Esophagus squamous epithelium (tissue), 5 donors: Measurements from ENCODE around the gene TAF4. TPM values are rescaled to one million over a fixed set of nuclear protein-coding genes. Genes with fewer than 3 reads are reported as not detected.

Experiments used
- DNase-seq: peaks from one replicate; lab custom pipeline; 2025; lab: John Stamatoyannopoulos, UW
- H3K27ac ChIP-seq, 4 donors: fragments of 200-600 bp; sonication (generic); one replicate each; pipeline ENCODE4 v1.5.1; 2016 to 2019; ENCODE audit warnings: mild to moderate bottlenecking in 1 of 4
- H3K27me3 ChIP-seq, 4 donors: fragments of 200-600 bp; sonication (generic); 1 replicate in 3 of 4; 2 replicates in 1 of 4; pipeline versions ENCODE4 v1.5.1 to v1.6.0; 2017 to 2021; ENCODE audit warnings: antibody characterized with exemption in 1 of 4
- H3K36me3 ChIP-seq, 3 donors: fragments of 200-600 bp; sonication (generic); one replicate each; pipeline ENCODE4 v1.5.1; 2016 to 2019
- H3K4me1 ChIP-seq, 3 donors: fragments of 200-600 bp; sonication (generic); one replicate each; pipeline ENCODE4 v1.5.1; 2017 to 2019
- H3K4me3 ChIP-seq, 4 donors: fragments of 200-600 bp; sonication (generic); 1 replicate in 3 of 4; 2 replicates in 1 of 4; pipeline ENCODE4 v1.5.1; 2016 to 2019; ENCODE audit warnings: mild to moderate bottlenecking in 2 of 4, moderate library complexity in 1 of 4
- H3K9me3 ChIP-seq, 3 donors: fragments of 200-600 bp; sonication (generic); one replicate each; pipeline ENCODE4 v1.5.1; 2016 to 2019
- POLR2A ChIP-seq, 4 donors: fragments of 450-650 bp; IDR thresholded peaks; one replicate each; pipeline ENCODE4 v1.6.1; 2017; ENCODE audit warnings: antibody characterized with exemption in 4 of 4, mild to moderate bottlenecking in 4 of 4, moderate library complexity in 3 of 4
- WGBS, 2 donors: methylation state at CpG; one replicate each; pipeline ENCODE4 v1.1.5; 2018; 5-methylcytosine and 5-hydroxymethylcytosine counted together
- intact Hi-C: fragments of 100-400 bp; cut with DNase I; formaldehyde crosslinking; loops from one replicate; pipeline ENCODE4 v1.15.0; 2022
- total RNA-seq, 4 donors: library from RNA; depleted of rRNA; stranded (reverse); fragments of >200 nt; gene quantifications; one replicate each; pipeline ENCODE4 v1.1.0, GENCODE V29; 2016
- TF ChIP-seq, protein P1 (sequence below), 6 experiments: fragments of 450-650 bp in 4 of 6; fragments of 200-600 bp in 2 of 6; sonication (generic) in 2 of 6; IDR thresholded peaks; one replicate each; pipeline ENCODE4 v1.5.1; 2016 to 2019; ENCODE audit warnings: antibody characterized with exemption in 6 of 6, mild to moderate bottlenecking in 4 of 6, moderate library complexity in 4 of 6
- donor health status: DM: yes; HTN: yes; CAD: no.

The TAF4 gene
- total RNA-seq, 4 donors from 2014 or later: 4.9 to 16.5 (median 14.4) TPM

DNA sequence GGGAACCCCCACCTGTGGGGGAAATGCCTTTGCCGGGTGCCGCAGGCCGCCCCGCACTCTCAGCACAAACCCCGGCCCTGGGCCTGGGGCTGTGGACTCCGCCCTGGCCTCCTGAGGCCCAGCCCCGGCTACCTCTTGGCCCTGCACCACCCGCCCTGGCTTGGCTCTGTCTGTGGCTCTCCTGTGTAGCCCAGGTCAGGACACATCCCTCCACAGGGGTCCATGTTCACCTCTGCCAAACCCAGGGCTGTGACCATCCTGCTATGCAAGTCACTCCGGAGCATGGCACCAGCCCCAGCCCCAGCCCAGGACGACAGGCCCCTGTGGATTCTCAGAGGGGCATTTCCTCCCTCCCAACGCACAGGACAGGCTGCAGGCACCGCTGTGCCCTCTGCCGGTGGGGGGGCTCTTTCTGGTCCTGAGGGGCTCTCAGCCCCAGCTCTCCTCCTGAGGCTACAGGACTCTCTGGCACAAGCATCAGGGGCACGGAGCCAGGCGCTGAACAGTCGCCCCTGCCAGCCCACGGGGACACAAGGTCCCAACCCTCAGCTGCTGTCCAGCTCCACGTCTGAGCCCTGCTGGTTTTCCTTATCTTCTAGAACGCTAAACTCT lies 45.7 kb downstream of the TAF4 start:
- Histone ChIP-seq H3K4me1 (peaks cover 0 to 48% (median 0%) of the 10 kb centered on the region in 3 donors), H3K27ac (no peak overlapping the region), H3K27me3 (no peaks in the 10 kb centered on the region), H3K4me3 (no peak overlapping the region), H3K9me3 (no peaks in the 10 kb centered on the region), H3K36me3 (no peaks in the 10 kb centered on the region)
- WGBS, 2 donors: 71 to 77% methylated on average over 6 to 10 of the region's 19 CpGs
- intact Hi-C loops: no loop called here
- no peak for DNase-seq
- TF ChIP-seq, protein P1, sequence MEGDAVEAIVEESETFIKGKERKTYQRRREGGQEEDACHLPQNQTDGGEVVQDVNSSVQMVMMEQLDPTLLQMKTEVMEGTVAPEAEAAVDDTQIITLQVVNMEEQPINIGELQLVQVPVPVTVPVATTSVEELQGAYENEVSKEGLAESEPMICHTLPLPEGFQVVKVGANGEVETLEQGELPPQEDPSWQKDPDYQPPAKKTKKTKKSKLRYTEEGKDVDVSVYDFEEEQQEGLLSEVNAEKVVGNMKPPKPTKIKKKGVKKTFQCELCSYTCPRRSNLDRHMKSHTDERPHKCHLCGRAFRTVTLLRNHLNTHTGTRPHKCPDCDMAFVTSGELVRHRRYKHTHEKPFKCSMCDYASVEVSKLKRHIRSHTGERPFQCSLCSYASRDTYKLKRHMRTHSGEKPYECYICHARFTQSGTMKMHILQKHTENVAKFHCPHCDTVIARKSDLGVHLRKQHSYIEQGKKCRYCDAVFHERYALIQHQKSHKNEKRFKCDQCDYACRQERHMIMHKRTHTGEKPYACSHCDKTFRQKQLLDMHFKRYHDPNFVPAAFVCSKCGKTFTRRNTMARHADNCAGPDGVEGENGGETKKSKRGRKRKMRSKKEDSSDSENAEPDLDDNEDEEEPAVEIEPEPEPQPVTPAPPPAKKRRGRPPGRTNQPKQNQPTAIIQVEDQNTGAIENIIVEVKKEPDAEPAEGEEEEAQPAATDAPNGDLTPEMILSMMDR (IDR thresholded peaks at IDR 0.05): no peak
- no peak for TF ChIP-seq POLR2A (IDR thresholded peaks at IDR 0.05)

DNA sequence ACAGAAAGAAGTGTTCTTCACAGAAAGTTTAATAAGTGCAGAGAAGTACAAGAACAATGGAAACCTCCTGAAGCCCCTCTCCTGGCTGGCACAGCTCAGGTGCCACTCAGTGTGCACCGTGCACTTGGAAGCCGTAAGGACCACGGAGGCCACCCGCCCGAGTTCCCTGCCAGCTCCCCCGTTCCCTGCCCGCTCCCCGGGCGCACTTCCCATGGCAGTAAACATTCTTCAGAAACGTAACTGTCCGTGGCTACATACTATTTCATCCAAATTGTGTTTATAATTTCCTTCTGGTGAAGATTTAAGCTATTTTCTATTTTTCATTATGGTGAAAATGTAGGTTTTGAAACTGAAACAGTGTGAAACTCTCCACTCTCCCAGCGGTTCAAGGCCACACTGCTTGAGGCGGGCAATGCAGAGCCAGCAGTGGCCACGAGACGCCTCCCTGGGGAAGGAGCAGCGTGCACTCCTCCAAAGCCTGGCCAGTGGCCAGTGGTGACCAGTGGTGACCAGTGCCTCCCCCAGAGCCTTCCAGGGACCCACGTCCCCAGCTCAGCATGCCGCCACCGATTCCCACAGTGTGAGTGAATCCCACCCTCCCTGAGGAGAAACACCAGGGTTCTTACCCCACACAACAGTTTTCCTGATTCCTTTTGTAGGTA lies 46.4 kb downstream of the TAF4 start:
- intact Hi-C loops: no loop called here
- Histone ChIP-seq H3K4me3 (no peak overlapping the region), H3K27ac (no peak overlapping the region), H3K9me3 (no peaks in the 10 kb centered on the region), H3K27me3 (no peaks in the 10 kb centered on the region), H3K4me1 (peaks cover 0 to 49% (median 0%) of the 10 kb centered on the region in 3 donors), H3K36me3 (peaks cover 0 to 3% (median 0%) of the 10 kb centered on the region in 3 donors)
- DNase-seq: no peak
- no peak for TF ChIP-seq POLR2A (IDR thresholded peaks at IDR 0.05)
- WGBS, 2 donors: 84 to 88% methylated on average over 12 to 15 of the region's 19 CpGs

DNA sequence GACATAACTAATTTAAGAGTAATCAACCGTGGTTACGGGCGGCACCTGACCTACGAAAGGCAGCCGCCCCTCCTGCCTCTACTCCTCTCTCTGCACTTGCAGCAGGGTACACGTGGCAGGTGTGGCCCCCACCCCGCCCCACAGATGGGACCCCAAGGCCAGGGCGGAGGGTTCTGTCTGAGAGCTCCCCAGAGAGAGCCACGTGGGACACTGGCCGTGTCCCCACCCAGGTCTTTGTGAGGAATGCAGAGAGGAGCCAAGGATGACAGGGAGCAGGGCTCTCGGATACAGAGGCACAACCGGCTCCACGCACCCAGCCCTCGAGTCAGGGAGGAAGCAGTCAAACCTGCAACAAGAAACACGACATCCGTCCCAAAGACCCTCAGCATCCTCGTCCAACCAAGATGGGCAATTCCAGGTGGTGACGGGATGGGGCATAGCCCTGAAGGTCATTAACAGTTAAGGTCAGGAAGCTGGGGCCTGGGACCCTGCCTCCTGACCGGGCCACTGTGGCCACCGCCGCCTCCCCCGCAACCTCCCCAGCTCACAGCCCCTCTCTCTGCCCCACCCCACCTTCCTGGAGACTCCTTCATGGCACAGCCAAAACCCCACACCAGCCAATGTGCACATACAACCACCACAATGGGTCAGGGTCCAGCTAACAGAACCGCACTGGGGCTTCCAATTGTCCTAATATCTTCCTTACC lies 47.1 kb downstream of the TAF4 start:
- H3K4me1 ChIP-seq: peaks cover 0 to 49% (median 0%) of the 10 kb centered on the region in 3 donors
- no peaks in the 10 kb centered on the region for H3K9me3 ChIP-seq
- no peak for DNase-seq
- intact Hi-C loops: no loop called here
- H3K36me3 ChIP-seq: peaks cover 0 to 10% (median 0%) of the 10 kb centered on the region in 3 donors
- H3K27me3 ChIP-seq: no peaks in the 10 kb centered on the region
- 95% methylated on average over 4 to 10 of the region's 23 CpGs for WGBS, 2 donors
- no peak for TF ChIP-seq POLR2A (IDR thresholded peaks at IDR 0.05)
- no peak overlapping the region for H3K4me3 ChIP-seq
- no peak overlapping the region for H3K27ac ChIP-seq

DNA sequence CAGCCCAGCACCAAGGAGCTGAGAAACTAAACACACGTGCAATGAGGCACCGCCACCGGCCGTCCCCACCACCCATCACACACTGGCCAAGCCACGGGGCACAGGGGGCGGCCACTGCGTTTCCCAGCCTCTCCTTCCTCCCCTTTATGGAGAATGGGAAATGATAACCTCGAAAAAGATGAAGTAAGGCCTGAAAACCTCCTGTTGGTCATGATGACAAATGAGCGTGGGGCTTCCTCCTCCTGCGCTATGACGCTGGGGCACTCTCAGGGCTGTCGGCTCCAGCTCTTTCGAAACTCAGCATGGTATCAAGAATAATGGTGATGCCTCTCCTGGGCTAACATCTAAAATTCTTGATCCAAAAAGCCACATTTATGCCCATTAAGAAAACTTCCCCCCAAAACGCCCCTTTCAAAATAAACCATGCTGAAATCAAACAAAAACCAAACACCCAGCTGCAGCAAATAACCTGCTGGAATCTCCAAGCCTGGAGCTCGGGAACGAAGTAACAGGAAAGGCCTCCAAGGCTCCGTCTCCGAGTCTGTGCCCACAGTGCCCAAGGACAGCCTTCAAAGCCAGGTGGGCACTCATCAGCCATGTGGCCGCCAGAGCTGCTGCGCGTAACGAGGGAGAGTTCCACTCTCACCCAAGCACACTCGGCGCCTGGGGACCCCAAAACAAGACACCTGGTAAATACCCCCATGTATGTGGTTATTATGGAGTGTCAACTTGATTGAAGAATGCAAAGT lies 50.0 kb downstream of the TAF4 start:
- Histone ChIP-seq H3K4me3 (no peak overlapping the region), H3K36me3 (peaks cover 5 to 32% (median 7%) of the 10 kb centered on the region in 3 donors), H3K27me3 (no peaks in the 10 kb centered on the region), H3K9me3 (no peaks in the 10 kb centered on the region), H3K27ac (no peak overlapping the region), H3K4me1 (peaks cover 0 to 43% (median 0%) of the 10 kb centered on the region in 3 donors)
- 74 to 83% methylated on average over 17 to 22 of the region's 24 CpGs for WGBS, 2 donors
- intact Hi-C loops: no loop called here
- DNase-seq: no peak
- no peak for TF ChIP-seq POLR2A (IDR thresholded peaks at IDR 0.05)
- TF ChIP-seq, protein P1 (IDR thresholded peaks at IDR 0.05): no peak

DNA sequence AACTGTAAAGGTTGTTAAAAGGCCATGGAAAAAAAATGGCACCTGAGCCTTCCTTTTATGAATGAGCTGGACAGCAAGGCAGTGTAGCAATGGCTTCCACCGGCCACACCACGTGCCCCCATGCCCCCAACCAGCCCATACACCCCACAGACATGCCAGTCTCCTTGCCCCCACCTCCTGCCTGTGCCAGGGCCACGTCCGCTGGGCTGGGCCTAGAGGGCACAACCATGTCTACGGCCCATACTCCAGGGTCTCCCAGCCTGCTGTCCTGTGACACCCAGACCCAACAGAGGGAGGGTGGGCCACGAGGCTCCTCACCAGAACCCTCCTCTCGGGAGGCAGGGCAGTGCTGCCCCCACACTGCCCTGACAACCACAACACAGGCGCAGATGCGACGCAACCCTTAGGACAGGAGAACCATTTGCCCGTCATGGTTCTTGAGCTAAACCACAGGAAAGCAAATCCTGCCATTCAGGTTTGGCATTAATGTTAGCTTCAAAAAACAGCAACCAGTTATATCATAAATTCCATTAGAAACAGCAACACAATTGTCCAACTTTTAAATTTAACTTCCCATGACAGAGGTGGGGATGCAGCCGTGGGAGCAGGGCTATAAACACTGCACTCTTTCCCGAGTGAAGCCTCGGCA lies 50.7 kb downstream of the TAF4 start:
- no peak overlapping the region for H3K4me3 ChIP-seq
- TF ChIP-seq POLR2A (IDR thresholded peaks at IDR 0.05): no peak
- TF ChIP-seq, protein P1 (IDR thresholded peaks at IDR 0.05): no peak
- no peak overlapping the region for H3K27ac ChIP-seq
- intact Hi-C loops: loop anchor here (5.0 kb wide), 1 partner anchor 122 kb away; no protein-coding TSS in a partner anchor
- WGBS, 2 donors: 74 to 87% methylated on average over 6 to 8 of the region's 14 CpGs
- peaks cover 0 to 36% (median 0%) of the 10 kb centered on the region in 3 donors for H3K4me1 ChIP-seq
- peaks cover 5 to 36% (median 7%) of the 10 kb centered on the region in 3 donors for H3K36me3 ChIP-seq
- no peaks in the 10 kb centered on the region for H3K27me3 ChIP-seq
- no peaks in the 10 kb centered on the region for H3K9me3 ChIP-seq
- DNase-seq: no peak
